WERI-Rb-1 (cell line): ENCODE data around the gene PCNA.

Experiments
- DNase-seq: peaks from one replicate; pipeline ENCODE4 v3.0.0-alpha.2; 2020
- H3K27ac ChIP-seq: fragments of 250-450 bp; sonication (Bioruptor Pico); 2 replicates; pipeline ENCODE4 v1.5.1; 2020; ENCODE audit warnings: mild to moderate bottlenecking, moderate library complexity
- H3K27me3 ChIP-seq: fragments of 250-450 bp; sonication (Bioruptor Pico); 2 replicates; pipeline ENCODE4 v1.5.1; 2021; ENCODE audit warnings: mild to moderate bottlenecking, low read depth, moderate library complexity; ENCODE audit not compliant: insufficient read depth, severe bottlenecking
- H3K36me3 ChIP-seq: fragments of 250-450 bp; sonication (Bioruptor Pico); 2 replicates; pipeline ENCODE4 v1.5.1; 2020; ENCODE audit warnings: mild to moderate bottlenecking, moderate library complexity
- H3K4me3 ChIP-seq: 2 replicates; pipeline ENCODE4 v1.5.1; 2011; ENCODE audit warnings: low read depth, mild to moderate bottlenecking, control low read depth, low read length
- H3K9me3 ChIP-seq: fragments of 250-450 bp; sonication (Bioruptor Pico); 2 replicates; pipeline ENCODE4 v1.5.1; 2021; ENCODE audit warnings: mild to moderate bottlenecking, moderate library complexity; ENCODE audit not compliant: severe bottlenecking
- CTCF ChIP-seq: IDR thresholded peaks from 2 replicates; pipeline ENCODE4 v1.5.1; 2011; ENCODE audit warnings: low read depth, mild to moderate bottlenecking, control low read depth, inconsistent platforms, low read length

Gene PCNA

GRCh38 chr20:5118220-5119142 lies 1.3 kb downstream of the PCNA start:
- Histone ChIP-seq H3K27ac (peak overlapping the region; percentile 98), H3K36me3 (peaks cover 62% of the 10 kb centered on the region), H3K4me3 (peak overlapping the region; percentile 93), H3K9me3 (no peaks in the 10 kb centered on the region), H3K27me3 (no peaks in the 10 kb centered on the region)
- DNase-seq: no peak
- TF ChIP-seq CTCF: no peak

- Histone ChIP-seq H3K27me3 (no peaks in the 10 kb centered on the region), H3K4me3 (peak overlapping the region; percentile 93; the same call in 1 of the 2 replicates), H3K27ac (no peak overlapping the region), H3K9me3 (no peaks in the 10 kb centered on the region), H3K36me3 (peaks cover 66% of the 10 kb centered on the region)
- no peak for TF ChIP-seq CTCF
- DNase-seq: no peak
Measured at GRCh38 chr20:5116875-5117274, 2.9 kb downstream of the PCNA start.

DNA sequence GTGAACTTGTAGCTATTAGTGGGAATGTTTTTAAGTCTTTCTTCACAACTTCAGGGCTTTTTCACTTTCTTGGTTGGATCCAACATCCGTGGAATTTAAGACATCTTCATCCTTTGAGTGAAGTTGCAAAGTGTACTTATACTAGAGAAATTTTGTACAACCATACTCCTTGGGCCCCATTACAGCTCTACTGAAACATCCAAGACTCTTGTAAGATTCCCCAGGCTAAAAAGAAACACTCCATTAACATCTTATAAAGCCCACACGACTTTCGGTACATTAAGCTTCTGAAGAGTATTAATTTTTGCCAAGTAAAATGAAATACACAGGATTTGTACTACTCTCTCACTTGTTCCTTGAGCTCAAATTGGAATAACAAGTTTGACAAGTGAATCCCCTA lies 5.4 kb downstream of the PCNA start:
- H3K36me3 ChIP-seq: peaks cover 76% of the 10 kb centered on the region
- H3K9me3 ChIP-seq: no peaks in the 10 kb centered on the region
- no peak for DNase-seq
- no peak for TF ChIP-seq CTCF
- H3K27me3 ChIP-seq: no peaks in the 10 kb centered on the region
- H3K27ac ChIP-seq: no peak overlapping the region
- no peak overlapping the region for H3K4me3 ChIP-seq

- Histone ChIP-seq H3K4me3 (peak overlapping the region; percentile 83), H3K27me3 (no peaks in the 10 kb centered on the region), H3K9me3 (no peaks in the 10 kb centered on the region), H3K36me3 (peaks cover 76% of the 10 kb centered on the region), H3K27ac (peak overlapping the region; percentile 84)
- DNase-seq: no peak
- TF ChIP-seq CTCF: no peak
Measured at GRCh38 chr20:5113615-5113986, 6.2 kb downstream of the PCNA start.

GRCh38 chr20:5109276-5109675 lies 10.5 kb downstream of the PCNA start:
- Histone ChIP-seq H3K27me3 (no peaks in the 10 kb centered on the region), H3K36me3 (peaks cover 72% of the 10 kb centered on the region), H3K9me3 (no peaks in the 10 kb centered on the region), H3K4me3 (no peak overlapping the region), H3K27ac (no peak overlapping the region)
- DNase-seq: no peak
- no peak for TF ChIP-seq CTCF
